ENCODE measurements around the gene NT5C3B. TPM values are rescaled to one million over a fixed set of nuclear protein-coding genes. Genes with fewer than 3 reads are reported as not detected.
"Not testable (repeated sequence)": the region's sequence is repeated elsewhere in the genome, so short reads cannot be mapped to it uniquely, and the experiment has no call there.

NT5C3B gene
- total and polyA plus RNA-seq, 12 donors, result 14.5 to 48.5 (median 21.4) TPM

DNA sequence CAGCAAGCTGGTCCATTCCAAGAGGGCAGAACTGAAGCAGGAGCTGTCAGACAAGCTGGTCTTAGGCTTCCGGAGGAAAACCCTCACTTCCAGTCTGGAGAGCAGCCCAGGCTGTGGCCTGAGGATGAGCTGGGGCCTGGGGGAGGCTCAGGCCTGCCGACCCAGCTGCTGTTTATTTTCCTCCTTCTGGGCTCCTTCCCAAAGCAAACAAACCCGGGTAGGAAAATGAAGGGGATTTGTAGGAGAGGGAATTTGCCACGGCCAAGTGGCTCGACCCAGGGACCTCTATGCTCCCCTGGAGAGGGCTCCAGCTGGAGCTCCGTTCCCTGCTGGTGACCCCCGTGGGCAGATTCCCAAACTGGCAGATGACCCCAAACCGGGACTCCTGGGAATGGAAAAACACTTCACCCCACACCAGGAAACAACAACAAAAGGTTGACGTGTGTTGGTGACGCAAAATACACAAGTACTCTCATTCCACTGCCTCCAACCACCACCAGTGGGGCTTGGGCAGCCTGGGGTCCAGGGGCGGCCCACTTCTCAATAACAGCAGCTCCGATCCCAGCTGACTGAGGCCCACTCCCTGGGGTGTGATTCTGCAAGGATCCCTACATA is 58.4 kb downstream of the NT5C3B start:
- 6 to 8% methylated on average over 12 of the region's 12 CpGs for WGBS, 2 donors
- ATAC-seq, result peak; percentile 43 to 77 (median 66)
- peaks cover 0 to 17% (median 0%) of the 10 kb centered on the region in 9 donors for H3K36me3 ChIP-seq
- TF ChIP-seq, protein P1, sequence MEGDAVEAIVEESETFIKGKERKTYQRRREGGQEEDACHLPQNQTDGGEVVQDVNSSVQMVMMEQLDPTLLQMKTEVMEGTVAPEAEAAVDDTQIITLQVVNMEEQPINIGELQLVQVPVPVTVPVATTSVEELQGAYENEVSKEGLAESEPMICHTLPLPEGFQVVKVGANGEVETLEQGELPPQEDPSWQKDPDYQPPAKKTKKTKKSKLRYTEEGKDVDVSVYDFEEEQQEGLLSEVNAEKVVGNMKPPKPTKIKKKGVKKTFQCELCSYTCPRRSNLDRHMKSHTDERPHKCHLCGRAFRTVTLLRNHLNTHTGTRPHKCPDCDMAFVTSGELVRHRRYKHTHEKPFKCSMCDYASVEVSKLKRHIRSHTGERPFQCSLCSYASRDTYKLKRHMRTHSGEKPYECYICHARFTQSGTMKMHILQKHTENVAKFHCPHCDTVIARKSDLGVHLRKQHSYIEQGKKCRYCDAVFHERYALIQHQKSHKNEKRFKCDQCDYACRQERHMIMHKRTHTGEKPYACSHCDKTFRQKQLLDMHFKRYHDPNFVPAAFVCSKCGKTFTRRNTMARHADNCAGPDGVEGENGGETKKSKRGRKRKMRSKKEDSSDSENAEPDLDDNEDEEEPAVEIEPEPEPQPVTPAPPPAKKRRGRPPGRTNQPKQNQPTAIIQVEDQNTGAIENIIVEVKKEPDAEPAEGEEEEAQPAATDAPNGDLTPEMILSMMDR (IDR thresholded peaks at IDR 0.05), result peak in 1 of 9 donors; percentile 21
- H3K4me1 ChIP-seq, result peaks cover 65 to 100% (median 99%) of the 10 kb centered on the region in 9 donors
- no peaks in the 10 kb centered on the region for H3K27me3 ChIP-seq
- peak; percentile 87 to 89 for DNase-seq
- peak overlapping the region; percentile 86 to 97 (median 95) for H3K27ac ChIP-seq
- peak overlapping the region in 4 of 10 donors; percentile 6 to 22 (median 10) for H3K4me3 ChIP-seq
- intact Hi-C loops (cut with DNase I), result loop anchor here in 1 of 10 donors (2.0 kb wide), 1 partner anchor 15 kb away; no protein-coding TSS in a partner anchor
- H3K9me3 ChIP-seq, result no peaks in the 10 kb centered on the region

DNA sequence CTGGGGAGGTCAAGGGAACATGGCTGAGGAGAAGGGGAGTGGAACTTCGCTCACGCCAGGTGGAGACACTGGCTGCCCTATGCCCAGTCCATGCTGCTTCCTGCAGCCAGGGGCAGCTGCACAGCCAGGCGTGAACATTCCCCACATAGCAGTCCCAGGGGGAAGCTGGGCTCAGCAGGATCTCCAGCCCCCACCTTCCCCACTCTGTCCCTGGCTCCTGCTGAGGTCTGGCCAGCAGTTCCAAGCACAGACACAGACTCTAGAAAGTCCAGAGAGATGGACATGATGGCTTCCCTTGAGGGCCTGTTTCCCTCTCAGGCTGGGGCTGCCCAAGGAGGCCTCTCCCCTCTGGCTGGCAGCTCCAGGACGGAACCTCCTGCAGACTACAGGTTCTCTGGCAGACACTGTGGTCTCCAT is 58.9 kb downstream of the NT5C3B start:
- DNase-seq (peak; percentile 77 to 79), ATAC-seq (peak; percentile 50 to 79 (median 65))
- Histone ChIP-seq H3K9me3 (no peaks in the 10 kb centered on the region), H3K4me1 (peaks cover 62 to 100% (median 99%) of the 10 kb centered on the region in 9 donors), H3K27me3 (no peaks in the 10 kb centered on the region), H3K27ac (peak overlapping the region; percentile 86 to 97 (median 95)), H3K36me3 (peaks cover 0 to 21% (median 4%) of the 10 kb centered on the region in 9 donors), H3K4me3 (peak overlapping the region in 3 of 10 donors; percentile 6 to 22 (median 13))
- intact Hi-C loops (cut with DNase I), result loop anchor here in 1 of 10 donors (2.0 kb wide), 1 partner anchor 16 kb away; no protein-coding TSS in a partner anchor
- TF ChIP-seq, protein P1 (IDR thresholded peaks at IDR 0.05), result peak; percentile 36 to 73 (median 58)
- WGBS, 2 donors, result 5 to 13% methylated on average over 4 of the region's 4 CpGs

DNA sequence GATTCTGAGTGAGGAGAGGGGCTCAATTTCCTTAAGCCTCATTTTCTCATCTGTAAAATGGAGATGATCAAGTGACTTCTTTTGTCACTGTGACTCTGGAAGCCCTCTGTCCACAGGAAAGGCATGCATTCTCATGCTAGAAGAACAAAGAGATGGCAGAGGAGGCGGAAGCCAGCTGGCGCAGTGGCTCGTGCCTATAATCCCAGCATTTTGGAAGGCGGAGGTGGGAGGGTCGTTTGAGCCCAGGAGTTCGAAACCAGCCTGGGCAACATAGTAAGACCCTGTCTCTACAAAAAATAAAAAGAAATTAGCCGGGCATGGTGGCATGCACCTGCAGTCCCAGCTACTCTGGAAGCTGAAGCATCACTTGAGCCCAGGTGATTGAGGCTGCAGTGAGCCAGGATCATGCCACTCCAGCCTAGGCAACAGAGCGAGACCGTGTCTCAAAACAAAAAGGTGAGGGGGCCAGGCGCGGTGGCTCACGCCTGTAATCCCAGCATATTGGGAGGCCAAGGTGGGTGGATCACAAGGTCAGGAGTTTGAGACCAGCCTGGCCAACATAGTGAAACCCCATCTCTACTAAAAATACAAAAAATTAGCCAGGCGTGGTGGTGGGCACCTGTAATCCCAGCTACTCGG is 59.7 kb downstream of the NT5C3B start:
- Histone ChIP-seq H3K36me3 (peaks cover 0 to 29% (median 9%) of the 10 kb centered on the region in 9 donors), H3K4me1 (peaks cover 58 to 100% (median 92%) of the 10 kb centered on the region in 9 donors), H3K4me3 (peak overlapping the region in 2 of 10 donors; percentile 7 to 22), H3K27ac (peak overlapping the region; percentile 86 to 97 (median 95))
- not testable (repeated sequence) for H3K9me3 ChIP-seq, DNase-seq, H3K27me3 ChIP-seq, ATAC-seq
- 73 to 74% methylated on average over 14 of the region's 14 CpGs for WGBS, 2 donors
- intact Hi-C loops (cut with DNase I), result loop anchor here in 1 of 10 donors (2.0 kb wide), 1 partner anchor 16 kb away; no protein-coding TSS in a partner anchor

DNA sequence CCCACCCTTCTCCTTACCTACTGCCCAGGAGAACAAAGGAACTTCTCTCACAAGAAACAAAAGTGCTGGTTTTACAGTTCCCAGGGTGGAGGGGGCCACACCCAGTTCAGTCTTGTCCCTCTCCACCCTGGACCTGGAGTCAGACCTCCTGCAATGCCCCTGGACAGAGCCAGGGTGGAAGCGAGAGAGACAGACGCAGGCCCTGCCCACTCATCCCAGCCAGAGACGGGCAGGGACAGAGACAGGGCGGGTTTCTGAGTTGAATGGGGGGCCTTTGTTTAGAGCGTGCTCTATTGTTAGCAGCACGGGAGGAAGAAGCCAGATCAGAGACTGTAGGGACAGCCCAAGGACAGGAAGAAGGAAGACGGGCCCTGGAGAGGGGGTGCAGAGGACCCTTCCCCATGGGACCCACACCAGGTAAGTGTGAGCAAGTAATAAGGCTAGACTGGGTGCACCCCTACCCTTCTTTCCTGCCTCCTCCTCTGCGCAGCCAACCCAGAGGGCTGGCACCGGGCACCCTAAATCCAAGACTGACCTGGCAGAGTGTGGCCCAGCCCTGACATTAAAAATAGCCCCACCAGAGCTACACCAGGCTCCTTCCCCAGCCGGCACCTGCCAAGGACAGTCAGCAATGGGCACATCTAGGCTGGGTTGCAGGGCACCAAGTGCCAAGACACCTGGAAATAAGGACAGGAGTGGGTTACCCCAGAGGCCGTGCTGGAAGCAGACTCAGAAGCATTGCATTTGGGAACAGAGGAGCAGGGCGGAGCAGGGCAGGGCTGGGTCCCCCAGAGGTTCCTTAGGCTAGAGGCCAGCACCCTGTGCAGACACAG is 60.4 kb downstream of the NT5C3B start:
- TF ChIP-seq, protein P1 (IDR thresholded peaks at IDR 0.05), result no peak
- intact Hi-C loops (cut with DNase I), result loop anchor here in 1 of 10 donors (2.0 kb wide), 1 partner anchor 17 kb away; no protein-coding TSS in a partner anchor
- Histone ChIP-seq H3K4me1 (peaks cover 55 to 95% (median 87%) of the 10 kb centered on the region in 9 donors), H3K27ac (peak overlapping the region; percentile 79 to 97 (median 95)), H3K4me3 (peak overlapping the region in 3 of 10 donors; percentile 7 to 21 (median 10)), H3K36me3 (peaks cover 0 to 37% (median 17%) of the 10 kb centered on the region in 9 donors), H3K9me3 (no peaks in the 10 kb centered on the region), H3K27me3 (no peaks in the 10 kb centered on the region)
- ATAC-seq (peak in 7 of 8 donors; percentile 2 to 57 (median 33)), DNase-seq (peak; percentile 51 to 52)
- 36 to 46% methylated on average over 12 of the region's 12 CpGs for WGBS, 2 donors

Other genes starting within 250 kb of the NT5C3B start
- not detected for gene KRT14, start 249.3 kb downstream of the NT5C3B start, total RNA-seq
- gene KRT14, start 249.3 kb downstream of the NT5C3B start, polyA plus RNA-seq, result under 1 TPM in 1 of 2 donors, not detected in 1; 0.30 TPM
- under 1 TPM in 1 of 10 donors, not detected in 9; 0.15 TPM for gene KRT16, start 223.5 kb downstream of the NT5C3B start, total RNA-seq
- gene KRT16, start 223.5 kb downstream of the NT5C3B start, polyA plus RNA-seq, result under 1 TPM; 0.12 to 0.44 TPM
- not detected for gene KRT17, start 211.7 kb downstream of the NT5C3B start, total RNA-seq
- under 1 TPM in 1 of 2 donors, not detected in 1; 0.07 TPM for gene KRT17, start 211.7 kb downstream of the NT5C3B start, polyA plus RNA-seq
- gene EIF1, start 147.3 kb downstream of the NT5C3B start, total RNA-seq, result 1,000 to 10,000 TPM; 1,115 to 1,330 (median 1,284) TPM
- 1,000 to 10,000 TPM in 1 of 2 donors, 100 to 1,000 TPM in 1; 551 to 1,123 TPM for gene EIF1, start 147.3 kb downstream of the NT5C3B start, polyA plus RNA-seq
- not detected for gene GAST, start 123.9 kb downstream of the NT5C3B start, total RNA-seq
- not detected for gene GAST, start 123.9 kb downstream of the NT5C3B start, polyA plus RNA-seq
- under 1 TPM in 1 of 10 donors, not detected in 9; 0.18 TPM for gene HAP1, start 101.6 kb downstream of the NT5C3B start, total RNA-seq
- under 1 TPM in 1 of 2 donors, not detected in 1; 0.03 TPM for gene HAP1, start 101.6 kb downstream of the NT5C3B start, polyA plus RNA-seq
- gene JUP, start 49.5 kb downstream of the NT5C3B start, total RNA-seq, result 100 to 1,000 TPM; 113 to 217 (median 156) TPM
- 10 to 100 TPM; 80.2 to 95.8 TPM for gene JUP, start 49.5 kb downstream of the NT5C3B start, polyA plus RNA-seq
- gene P3H4, start 24.3 kb downstream of the NT5C3B start, total RNA-seq, result 1 to 10 TPM; 2.0 to 7.5 (median 3.8) TPM
- gene P3H4, start 24.3 kb downstream of the NT5C3B start, polyA plus RNA-seq, result 1 to 10 TPM; 5.6 to 7.3 TPM
- 10 to 100 TPM in 4 of 10 donors, 1 to 10 TPM in 6; 4.8 to 31.8 (median 8.7) TPM for gene FKBP10, start 23.2 kb downstream of the NT5C3B start, total RNA-seq
- 10 to 100 TPM; 27.8 to 29.3 TPM for gene FKBP10, start 23.2 kb downstream of the NT5C3B start, polyA plus RNA-seq
- under 1 TPM in 4 of 10 donors, not detected in 6; 0.12 to 0.25 (median 0.18) TPM for gene KLHL10, start 1.6 kb upstream of the NT5C3B start, total RNA-seq
- gene KLHL10, start 1.6 kb upstream of the NT5C3B start, polyA plus RNA-seq, result under 1 TPM in 1 of 2 donors, not detected in 1; 0.01 TPM
- gene KLHL11, start 29.2 kb upstream of the NT5C3B start, total RNA-seq, result 1 to 10 TPM; 2.1 to 4.9 (median 3.6) TPM
- 1 to 10 TPM; 1.4 TPM for gene KLHL11, start 29.2 kb upstream of the NT5C3B start, polyA plus RNA-seq
- gene ACLY, start 82.7 kb upstream of the NT5C3B start, total RNA-seq, result 10 to 100 TPM; 22.0 to 42.2 (median 25.2) TPM
- 10 to 100 TPM; 12.1 to 27.0 TPM for gene ACLY, start 82.7 kb upstream of the NT5C3B start, polyA plus RNA-seq
- 1 to 10 TPM in 3 of 10 donors, under 1 TPM in 7; 0.23 to 1.6 (median 0.63) TPM for gene ODAD4, start 94.4 kb upstream of the NT5C3B start, total RNA-seq
- gene ODAD4, start 94.4 kb upstream of the NT5C3B start, polyA plus RNA-seq, result 1 to 10 TPM; 1.2 to 1.5 TPM
- 10 to 100 TPM; 19.4 to 42.7 (median 26.2) TPM for gene CNP, start 130.6 kb upstream of the NT5C3B start, total RNA-seq
- gene CNP, start 130.6 kb upstream of the NT5C3B start, polyA plus RNA-seq, result 10 to 100 TPM; 17.2 to 25.6 TPM
- gene DNAJC7, start 181.2 kb upstream of the NT5C3B start, total RNA-seq, result 10 to 100 TPM; 68.8 to 90.0 (median 80.5) TPM
- 100 to 1,000 TPM in 1 of 2 donors, 10 to 100 TPM in 1; 93.7 to 121 TPM for gene DNAJC7, start 181.2 kb upstream of the NT5C3B start, polyA plus RNA-seq
- 10 to 100 TPM; 50.1 to 64.1 (median 57.2) TPM for gene NKIRAS2, start 183.9 kb upstream of the NT5C3B start, total RNA-seq
- 10 to 100 TPM; 51.4 to 61.2 TPM for gene NKIRAS2, start 183.9 kb upstream of the NT5C3B start, polyA plus RNA-seq
- 1 to 10 TPM in 3 of 10 donors, under 1 TPM in 7; 0.46 to 1.2 (median 0.88) TPM for gene C17orf113, start 214.4 kb upstream of the NT5C3B start, total RNA-seq
- gene C17orf113, start 214.4 kb upstream of the NT5C3B start, polyA plus RNA-seq, result 1 to 10 TPM in 1 of 2 donors, under 1 TPM in 1; 0.26 to 1.2 TPM

Measured in heart right ventricle (tissue), 16 donors.